GM12878 (cell line): ENCODE data around the gene ATP6V1G2. TPM values are rescaled to one million over a fixed set of nuclear protein-coding genes. Genes with fewer than 3 reads are reported as not detected.

Source experiments
- ATAC-seq: fragments of 200-7000 bp; cut with Tn5 transposase; 3 replicates; pipeline ENCODE4 v1.9.1; 2020; ENCODE audit warnings: mild to moderate bottlenecking, moderate library complexity
- BruUV-seq: library from RNA; stranded (reverse); fragments of 400-500 nt; replicated peaks from 2 replicates; lab custom pipeline; 2021; lab: Mats Ljungman, UMichigan
- CTCF ChIA-PET: fragments of 300-600 bp; sonication (Branson Sonifier 250); formaldehyde crosslinking; extraction: SDS; loops from one replicate; lab custom pipeline; 2021; ENCODE audit warnings: inconsistent platforms; lab: Yijun Ruan, JAX
- POLR2A ChIA-PET: fragments of 350-600 bp; formaldehyde crosslinking; extraction: SDS; loops from one replicate; lab custom pipeline; 2021; ENCODE audit warnings: inconsistent platforms; lab: Charles Lee
- RAD21 ChIA-PET: fragments of 300-600 bp; sonication (Branson Sonifier 250); formaldehyde crosslinking; loops from one replicate; lab custom pipeline; 2023; ENCODE audit warnings: antibody characterized with exemption; ENCODE audit not compliant: unreplicated experiment; lab: Charles Lee
- SMC1A ChIA-PET: fragments of 300-600 bp; sonication (Branson Sonifier 250); formaldehyde crosslinking; loops from one replicate; lab custom pipeline; 2023; ENCODE audit not compliant: unreplicated experiment, uncharacterized antibody; lab: Charles Lee
- DNase-seq: peaks from one replicate; pipeline ENCODE4 v3.0.0-alpha.2; 2011; ENCODE audit warnings: low read depth, low spot score
- FAIRE-seq: peaks from 3 replicates; lab custom pipeline; 2011; peaks lifted over from hg19 to GRCh38; lab: Jason Lieb, UNC
- H2AFZ ChIP-seq: 2 replicates; pipeline ENCODE4 v1.6.0; 2011; ENCODE audit warnings: low read depth, low read length, control low read depth; ENCODE audit not compliant: control insufficient read depth
- H3K27ac ChIP-seq: 2 replicates; pipeline ENCODE4 v1.5.1; 2011; ENCODE audit warnings: control low read depth; ENCODE audit not compliant: control insufficient read depth, insufficient read depth
- H3K27me3 ChIP-seq, 2 experiments: replicated peaks in 1 of 2; 2 replicates each; pipeline versions ENCODE4 v1.6.0 to v1.6.1; 2011; ENCODE audit warnings: low read length in 1 of 2; ENCODE audit not compliant: control insufficient read depth in 2 of 2, insufficient read depth in 2 of 2
- H3K36me3 ChIP-seq, 2 experiments: 2 replicates each; pipeline ENCODE4 v1.5.1; 2011; ENCODE audit warnings: low read length in 1 of 2; ENCODE audit not compliant: control insufficient read depth in 2 of 2, insufficient read depth in 2 of 2
- H3K4me1 ChIP-seq: 2 replicates; pipeline ENCODE4 v1.6.1; 2011; ENCODE audit warnings: mild to moderate bottlenecking, low read length, moderate library complexity, mixed read lengths; ENCODE audit not compliant: control insufficient read depth, insufficient read depth
- H3K4me2 ChIP-seq: 2 replicates; pipeline ENCODE4 v1.6.0; 2011; ENCODE audit warnings: control low read depth; ENCODE audit not compliant: control insufficient read depth, insufficient read depth
- H3K4me3 ChIP-seq: fragments of 200-600 bp; sonication (generic); 2 replicates; pipeline ENCODE4 v1.5.1; 2016
- H3K79me2 ChIP-seq: 2 replicates; pipeline ENCODE4 v1.6.0; 2011; ENCODE audit warnings: low read length; ENCODE audit not compliant: control insufficient read depth, insufficient read depth
- H3K9ac ChIP-seq: 2 replicates; pipeline ENCODE4 v1.8.0; 2011; ENCODE audit warnings: low read length, control low read depth, mixed read lengths; ENCODE audit not compliant: control insufficient read depth, insufficient read depth
- H3K9me3 ChIP-seq: replicated peaks from 3 replicates; pipeline ENCODE4 v1.5.1; 2011; ENCODE audit warnings: mild to moderate bottlenecking, low read length; ENCODE audit not compliant: control insufficient read depth, insufficient read depth
- H4K20me1 ChIP-seq: 2 replicates; pipeline ENCODE4 v1.6.0; 2011; ENCODE audit not compliant: control insufficient read depth, insufficient read depth
- BCL3 ChIP-seq: IDR thresholded peaks from 2 replicates; pipeline ENCODE4 v1.6.1; 2011; ENCODE audit warnings: borderline replicate concordance, low read depth, mild to moderate bottlenecking, moderate library complexity, low read length; ENCODE audit not compliant: insufficient read depth, poor library complexity, severe bottlenecking
- CREM ChIP-seq: IDR thresholded peaks from 2 replicates; pipeline ENCODE4 v1.6.1; 2014; ENCODE audit warnings: antibody characterized with exemption, low read depth
- EGR1 ChIP-seq, 2 experiments: IDR thresholded peaks; 1 replicate in 1 of 2; 2 replicates in 1 of 2; pipeline ENCODE4 v1.6.1; 2011 to 2012; ENCODE audit warnings: low read depth in 2 of 2, low read length in 2 of 2, borderline replicate concordance in 1 of 2, mild to moderate bottlenecking in 1 of 2, moderate library complexity in 1 of 2
- ETV6 ChIP-seq, 2 experiments: fragments of 450-650 bp in 1 of 2; IDR thresholded peaks in 1 of 2; conservative IDR thresholded peaks in 1 of 2; 2 replicates each; pipeline ENCODE4 v1.6.1; 2014; ENCODE audit warnings: antibody characterized with exemption in 1 of 2, borderline replicate concordance in 1 of 2, low read depth in 1 of 2, mild to moderate bottlenecking in 1 of 2, moderate library complexity in 1 of 2
- HDGF ChIP-seq: fragments of 450-650 bp; IDR thresholded peaks from 2 replicates; pipeline ENCODE4 v1.6.1; 2016; ENCODE audit warnings: antibody characterized with exemption
- IKZF1 ChIP-seq: fragments of 450-650 bp; conservative IDR thresholded peaks from 2 replicates; pipeline ENCODE4 v1.6.1; 2017; ENCODE audit warnings: antibody characterized with exemption, mild to moderate bottlenecking
- JUND ChIP-seq: IDR thresholded peaks from 2 replicates; pipeline ENCODE4 v1.6.1; 2012; ENCODE audit warnings: low read depth, mild to moderate bottlenecking, low read length, improper control_type of control experiment, moderate library complexity
- KDM1A ChIP-seq: fragments of 200-600 bp; sonication (generic); IDR thresholded peaks from 2 replicates; pipeline ENCODE4 v1.6.1; 2016; ENCODE audit warnings: borderline replicate concordance
- MLLT1 ChIP-seq: fragments of 450-650 bp; IDR thresholded peaks from 2 replicates; pipeline ENCODE4 v1.6.1; 2016; ENCODE audit warnings: mild to moderate bottlenecking
- PML ChIP-seq: IDR thresholded peaks from 2 replicates; pipeline ENCODE4 v1.6.1; 2012; ENCODE audit warnings: low read length, inconsistent platforms
- POLR2A ChIP-seq: IDR thresholded peaks from 2 replicates; pipeline ENCODE4 v1.6.1; 2011; ENCODE audit warnings: low read depth, mild to moderate bottlenecking, low read length
- POU2F2 ChIP-seq: IDR thresholded peaks from 3 replicates; pipeline ENCODE4 v1.6.1; 2011; ENCODE audit warnings: low read depth, mild to moderate bottlenecking, low read length, borderline replicate concordance
- SRF ChIP-seq, 2 experiments: IDR thresholded peaks; 2 replicates each; pipeline ENCODE4 v1.6.1; 2011; ENCODE audit warnings: low read depth in 2 of 2, low read length in 2 of 2, mild to moderate bottlenecking in 1 of 2, moderate library complexity in 1 of 2
- ZBTB4 ChIP-seq: fragments of 450-650 bp; formaldehyde crosslinking; IDR thresholded peaks from 2 replicates; pipeline ENCODE4 v1.4.0; 2022; ENCODE audit warnings: mild to moderate bottlenecking, moderate library complexity
- ZNF274 ChIP-seq: IDR thresholded peaks from one replicate; pipeline ENCODE4 v1.8.0; 2011; ENCODE audit not compliant: insufficient read length, insufficient read depth
- ZNF384 ChIP-seq: IDR thresholded peaks from 2 replicates; pipeline ENCODE4 v1.6.1; 2012; ENCODE audit warnings: low read depth, mild to moderate bottlenecking, low read length, improper control_type of control experiment, borderline replicate concordance
- WGBS: methylation state at CpG from one replicate; pipeline ENCODE4 v1.1.6; 2016; ENCODE audit warnings: low lambda C conversion rate; ENCODE audit not compliant: insufficient replicate concordance, insufficient coverage; ENCODE audit errors: missing lambda C conversion rate; 5-methylcytosine and 5-hydroxymethylcytosine counted together
- in situ Hi-C: fragments of 300-500 bp; cut with MboI; formaldehyde crosslinking; loops from 9 replicates; pipeline ENCODE4 v1.14.3; 2018; ENCODE audit warnings: mixed read lengths
- intact Hi-C: fragments of 100-400 bp; cut with micrococcal nuclease; formaldehyde crosslinking; loops from one replicate; pipeline ENCODE4 v1.14.2; 2022; ENCODE audit not compliant: unreplicated experiment
- polyA plus RNA-seq, 11 experiments: library from polyadenylated mRNA; depleted of rRNA in 4 of 11; unstranded in 6 of 11; stranded (reverse) in 5 of 11; fragments of >200 nt; fragmentation: Nextera tagmentation in 4 of 11; fragmentation: Illumina TruSeq in 1 of 11; extraction: Ambion mirVana in 4 of 11; extraction: Trizol in 1 of 11; gene quantifications; 1 replicate in 1 of 11; 2 replicates in 10 of 11; pipeline versions ENCODE4 v1.2.1 to v1.2.3, GENCODE V29; 2011 to 2016; ENCODE audit warnings: inconsistent platforms in 2 of 11, missing spikeins in 2 of 11, low read depth in 1 of 11
- total RNA-seq, 4 experiments: library from RNA; depleted of rRNA in 3 of 4; stranded (reverse); fragments of >200 nt in 3 of 4; fragmentation: Illumina TruSeq in 1 of 4; extraction: Trizol in 1 of 4; gene quantifications; 2 replicates each; pipeline versions ENCODE4 v1.2.1 to v1.2.3, GENCODE V29; 2013 to 2021

The ATP6V1G2 gene
- total and polyA plus RNA-seq, 10 of the 15 experiments (the other 5 are each of a cell fraction or from before 2014, with no cell fraction given), result 0.45 to 8.9 (median 2.8) TPM

GRCh38 chr6:31587791-31588777, 41.7 kb upstream of the ATP6V1G2 start:
- RAD21 ChIA-PET, result interaction anchor here (1.1 to 17.5 kb wide), 8 partner anchors 8 to 151 kb away, joined by 3 to 620 read pairs (median 6); partner anchors contain the start of genes ATP6V1G2, NCR3, NFKBIL1 and TNF
- Histone ChIP-seq H3K4me1 (peaks cover 47% of the 10 kb centered on the region), H3K27ac (peak overlapping the region; percentile 75), H3K4me3 (peak overlapping the region; percentile 68), H4K20me1 (no peaks in the 10 kb centered on the region), H2AFZ (peak overlapping the region; percentile 45), H3K36me3 (no peaks in the 10 kb centered on the region), H3K9ac (peak overlapping the region; percentile 67; the same call in 1 of the 2 replicates), H3K4me2 (peak overlapping the region; percentile 89), H3K9me3 (no peaks in the 10 kb centered on the region), H3K27me3 (no peaks in the 10 kb centered on the region), H3K79me2 (peaks cover 1% of the 10 kb centered on the region; the same call in 1 of the 2 replicates)
- intact Hi-C loops (no loop called here), in situ Hi-C loops (no loop called here)
- FAIRE-seq (no peak), DNase-seq (no peak), ATAC-seq (peak; percentile 14)
- 51% methylated on average over 10 of the region's 12 CpGs for WGBS
- SMC1A ChIA-PET, result interaction anchor here (1.0 to 45.5 kb wide), 5 partner anchors 7 to 33 kb away, joined by 3 to 1989 read pairs (median 56); partner anchors contain the start of genes ATP6V1G2, DDX39B, LTA and NCR3
- CTCF ChIA-PET, result interaction anchor here (2.2 to 31.0 kb wide), 4 partner anchors 5 to 33 kb away, joined by 16 to 2098 read pairs (median 789); partner anchors contain the start of genes ATP6V1G2, DDX39B, LST1 and LTA
- POLR2A ChIA-PET, result interaction anchor here (0.5 to 17.1 kb wide), 12 partner anchors 8 to 597 kb away, joined by 3 to 282 read pairs (median 4); partner anchors contain the start of genes AIF1, ATP6V1G2, DDX39B and LTA
- BruUV-seq, result no TSS peak
- no peak for TF ChIP-seq ZNF274
- peak; percentile 83 for TF ChIP-seq MLLT1
- TF ChIP-seq PML, result no peak
- no peak for TF ChIP-seq CREM
- no peak for TF ChIP-seq POU2F2
- TF ChIP-seq JUND, result no peak
- no peak for TF ChIP-seq POLR2A
- TF ChIP-seq EGR1 (IDR thresholded peaks at IDR 0.05; ENCODE audit: borderline replicate concordance in 1 of 2, low read depth in 2 of 2, low read length in 2 of 2), result no peak
- no peak for TF ChIP-seq SRF (IDR thresholded peaks at IDR 0.05; ENCODE audit: low read depth in 2 of 2, low read length in 2 of 2)
- TF ChIP-seq HDGF, result peak; percentile 90
- TF ChIP-seq BCL3, result no peak
- no peak for TF ChIP-seq ZNF384
- no peak for TF ChIP-seq KDM1A
- TF ChIP-seq ZBTB4 (CRISPR knock-in tag), result no peak
- TF ChIP-seq ETV6 (conservative IDR thresholded peaks at IDR 0.05 in 1 of 2, IDR thresholded peaks at IDR 0.05 in 1 of 2; ENCODE audit: borderline replicate concordance in 1 of 2, low read depth in 1 of 2), result no peak
- 0 out of 2 replicates have a peak, but pooled peaks have one; percentile 31 for TF ChIP-seq IKZF1
